ENCODE results near the gene DENND1A.

The DENND1A gene

GRCh38 chr9:123438821-123439220 is 491.1 kb downstream of the DENND1A start:
- Histone ChIP-seq H3K4ac (ENCODE audit: low read length) (no peak overlapping the region), H2BK5ac (ENCODE audit: low read length) (no peak overlapping the region), H3K27me3 (ENCODE audit: control insufficient read depth in 3 of 3, insufficient read depth in 3 of 3, low read depth in 1 of 3, low read length in 3 of 3) (no peaks in the 10 kb centered on the region), H2BK15ac (ENCODE audit: low read length) (no peak overlapping the region), H3K79me1 (ENCODE audit: low read depth, low read length) (no peaks in the 10 kb centered on the region), H2AK5ac (ENCODE audit: low read depth, low read length) (no peak overlapping the region), H4K8ac (ENCODE audit: low read depth, low read length) (no peak overlapping the region), H3K18ac (ENCODE audit: low read length) (no peak overlapping the region), H3K9ac (ENCODE audit: low read depth, low read length, poor library complexity) (no peak overlapping the region), H3K4me3 (ENCODE audit: low read length in 2 of 2) (no peak overlapping the region), H2BK12ac (ENCODE audit: low read length) (no peak overlapping the region), H3K27ac (replicated peaks; ENCODE audit: low read length) (peak overlapping the region; percentile 94), H3K36me3 (replicated peaks in 1 of 2; ENCODE audit: control insufficient read depth in 2 of 2, insufficient read depth in 2 of 2, low read length in 2 of 2) (no peaks in the 10 kb centered on the region), H3K9me3 (replicated peaks in 1 of 2; ENCODE audit: control insufficient read depth in 2 of 2, insufficient read depth in 1 of 2, low read depth in 1 of 2, low read length in 2 of 2) (no peaks in the 10 kb centered on the region), H2AFZ (ENCODE audit: low read length) (peak overlapping the region; percentile 51), H3K23ac (ENCODE audit: low read depth, low read length, poor library complexity) (no peak overlapping the region), H3K4me2 (ENCODE audit: insufficient read depth, low read length, poor library complexity, severe bottlenecking) (peak overlapping the region; percentile 60), H3K4me1 (ENCODE audit: control insufficient read depth in 2 of 2, insufficient read depth in 1 of 2, low read depth in 1 of 2, low read length in 2 of 2) (peaks cover 39 to 47% of the 10 kb centered on the region in 2 donors), H3K14ac (ENCODE audit: low read length) (no peak overlapping the region), H4K91ac (ENCODE audit: low read depth, low read length, poor library complexity) (no peak overlapping the region), H2BK120ac (ENCODE audit: low read depth, low read length) (no peak overlapping the region)
- WGBS, 2 donors (ENCODE audit: extremely low coverage in 2 of 2, insufficient read length in 2 of 2, insufficient replicate concordance in 1 of 2) = no CpG with 5 or more reads among the region's 4 CpGs
- DNase-seq (ENCODE audit: low spot score) = peak; percentile 77

- H4K91ac ChIP-seq (ENCODE audit: low read depth, low read length, poor library complexity) = no peak overlapping the region
- H2BK12ac ChIP-seq (ENCODE audit: low read length) = no peak overlapping the region
- H3K4ac ChIP-seq (ENCODE audit: low read length) = no peak overlapping the region
- no peaks in the 10 kb centered on the region for H3K36me3 ChIP-seq (replicated peaks in 1 of 2; ENCODE audit: control insufficient read depth in 2 of 2, insufficient read depth in 2 of 2, low read length in 2 of 2)
- H2BK120ac ChIP-seq (ENCODE audit: low read depth, low read length) = no peak overlapping the region
- H2AK5ac ChIP-seq (ENCODE audit: low read depth, low read length) = no peak overlapping the region
- no peak overlapping the region for H3K4me3 ChIP-seq (ENCODE audit: low read length in 2 of 2)
- peak overlapping the region; percentile 60 for H3K4me2 ChIP-seq (ENCODE audit: insufficient read depth, low read length, poor library complexity, severe bottlenecking)
- H2AFZ ChIP-seq (ENCODE audit: low read length) = peak overlapping the region; percentile 51
- H4K8ac ChIP-seq (ENCODE audit: low read depth, low read length) = no peak overlapping the region
- H2BK15ac ChIP-seq (ENCODE audit: low read length) = no peak overlapping the region
- no peak overlapping the region for H3K14ac ChIP-seq (ENCODE audit: low read length)
- H3K18ac ChIP-seq (ENCODE audit: low read length) = peak overlapping the region; percentile 9
- peak; percentile 33 for DNase-seq (ENCODE audit: low spot score)
- no peak overlapping the region for H3K23ac ChIP-seq (ENCODE audit: low read depth, low read length, poor library complexity)
- H3K9me3 ChIP-seq (replicated peaks in 1 of 2; ENCODE audit: control insufficient read depth in 2 of 2, insufficient read depth in 1 of 2, low read depth in 1 of 2, low read length in 2 of 2) = no peaks in the 10 kb centered on the region
- H3K9ac ChIP-seq (ENCODE audit: low read depth, low read length, poor library complexity) = no peak overlapping the region
- H3K4me1 ChIP-seq (ENCODE audit: control insufficient read depth in 2 of 2, insufficient read depth in 1 of 2, low read depth in 1 of 2, low read length in 2 of 2) = peaks cover 40 to 47% of the 10 kb centered on the region in 2 donors
- no CpG with 5 or more reads among the region's 8 CpGs for WGBS, 2 donors (ENCODE audit: extremely low coverage in 2 of 2, insufficient read length in 2 of 2, insufficient replicate concordance in 1 of 2)
- no peak overlapping the region for H2BK5ac ChIP-seq (ENCODE audit: low read length)
- H3K27ac ChIP-seq (replicated peaks; ENCODE audit: low read length) = peak overlapping the region; percentile 94
- H3K27me3 ChIP-seq (ENCODE audit: control insufficient read depth in 3 of 3, insufficient read depth in 3 of 3, low read depth in 1 of 3, low read length in 3 of 3) = no peaks in the 10 kb centered on the region
- H3K79me1 ChIP-seq (ENCODE audit: low read depth, low read length) = no peaks in the 10 kb centered on the region
Measured at GRCh38 chr9:123438321-123438720, 491.6 kb downstream of the DENND1A start.

GRCh38 chr9:123437201-123437600 is 492.7 kb downstream of the DENND1A start:
- H3K27ac ChIP-seq (replicated peaks; ENCODE audit: low read length) = no peak overlapping the region
- no peak for DNase-seq (ENCODE audit: low spot score)
- H3K9me3 ChIP-seq (replicated peaks in 1 of 2; ENCODE audit: control insufficient read depth in 2 of 2, insufficient read depth in 1 of 2, low read depth in 1 of 2, low read length in 2 of 2) = no peaks in the 10 kb centered on the region
- H2AFZ ChIP-seq (ENCODE audit: low read length) = no peak overlapping the region
- H3K4ac ChIP-seq (ENCODE audit: low read length) = no peak overlapping the region
- H2BK15ac ChIP-seq (ENCODE audit: low read length) = peak overlapping the region; percentile 76
- no peak overlapping the region for H3K4me2 ChIP-seq (ENCODE audit: insufficient read depth, low read length, poor library complexity, severe bottlenecking)
- H4K91ac ChIP-seq (ENCODE audit: low read depth, low read length, poor library complexity) = no peak overlapping the region
- peak overlapping the region; percentile 84 for H3K18ac ChIP-seq (ENCODE audit: low read length)
- H3K79me1 ChIP-seq (ENCODE audit: low read depth, low read length) = no peaks in the 10 kb centered on the region
- no peaks in the 10 kb centered on the region for H3K27me3 ChIP-seq (ENCODE audit: control insufficient read depth in 3 of 3, insufficient read depth in 3 of 3, low read depth in 1 of 3, low read length in 3 of 3)
- H3K23ac ChIP-seq (ENCODE audit: low read depth, low read length, poor library complexity) = no peak overlapping the region
- H3K14ac ChIP-seq (ENCODE audit: low read length) = no peak overlapping the region
- H2AK5ac ChIP-seq (ENCODE audit: low read depth, low read length) = peak overlapping the region; percentile 42
- no peak overlapping the region for H3K4me3 ChIP-seq (ENCODE audit: low read length in 2 of 2)
- H3K36me3 ChIP-seq (replicated peaks in 1 of 2; ENCODE audit: control insufficient read depth in 2 of 2, insufficient read depth in 2 of 2, low read length in 2 of 2) = no peaks in the 10 kb centered on the region
- peak overlapping the region; percentile 85 for H2BK12ac ChIP-seq (ENCODE audit: low read length)
- peak overlapping the region; percentile 25 for H2BK5ac ChIP-seq (ENCODE audit: low read length)
- no CpG with 5 or more reads among the region's 8 CpGs for whole genome bisulfite sequencing, 2 donors (ENCODE audit: extremely low coverage in 2 of 2, insufficient read length in 2 of 2, insufficient replicate concordance in 1 of 2)
- no peak overlapping the region for H3K9ac ChIP-seq (ENCODE audit: low read depth, low read length, poor library complexity)
- H3K4me1 ChIP-seq (ENCODE audit: control insufficient read depth in 2 of 2, insufficient read depth in 1 of 2, low read depth in 1 of 2, low read length in 2 of 2) = peaks cover 38 to 47% of the 10 kb centered on the region in 2 donors
- H2BK120ac ChIP-seq (ENCODE audit: low read depth, low read length) = no peak overlapping the region
- H4K8ac ChIP-seq (ENCODE audit: low read depth, low read length) = no peak overlapping the region

- no peak overlapping the region for H3K27ac ChIP-seq (replicated peaks; ENCODE audit: low read length)
- no CpG with 5 or more reads among the region's 2 CpGs for WGBS, 2 donors (ENCODE audit: extremely low coverage in 2 of 2, insufficient read length in 2 of 2, insufficient replicate concordance in 1 of 2)
- H3K4me2 ChIP-seq (ENCODE audit: insufficient read depth, low read length, poor library complexity, severe bottlenecking) = no peak overlapping the region
- no peaks in the 10 kb centered on the region for H3K27me3 ChIP-seq (ENCODE audit: control insufficient read depth in 3 of 3, insufficient read depth in 3 of 3, low read depth in 1 of 3, low read length in 3 of 3)
- no peak overlapping the region for H2BK12ac ChIP-seq (ENCODE audit: low read length)
- H3K23ac ChIP-seq (ENCODE audit: low read depth, low read length, poor library complexity) = no peak overlapping the region
- no peak for DNase-seq (ENCODE audit: low spot score)
- peaks cover 35 to 47% of the 10 kb centered on the region in 2 donors for H3K4me1 ChIP-seq (ENCODE audit: control insufficient read depth in 2 of 2, insufficient read depth in 1 of 2, low read depth in 1 of 2, low read length in 2 of 2)
- no peak overlapping the region for H3K4ac ChIP-seq (ENCODE audit: low read length)
- no peak overlapping the region for H2AFZ ChIP-seq (ENCODE audit: low read length)
- H3K4me3 ChIP-seq (ENCODE audit: low read length in 2 of 2) = no peak overlapping the region
- H4K91ac ChIP-seq (ENCODE audit: low read depth, low read length, poor library complexity) = no peak overlapping the region
- H4K8ac ChIP-seq (ENCODE audit: low read depth, low read length) = no peak overlapping the region
- H3K9me3 ChIP-seq (replicated peaks in 1 of 2; ENCODE audit: control insufficient read depth in 2 of 2, insufficient read depth in 1 of 2, low read depth in 1 of 2, low read length in 2 of 2) = no peaks in the 10 kb centered on the region
- no peaks in the 10 kb centered on the region for H3K79me1 ChIP-seq (ENCODE audit: low read depth, low read length)
- H2BK5ac ChIP-seq (ENCODE audit: low read length) = no peak overlapping the region
- H3K9ac ChIP-seq (ENCODE audit: low read depth, low read length, poor library complexity) = no peak overlapping the region
- no peak overlapping the region for H2BK120ac ChIP-seq (ENCODE audit: low read depth, low read length)
- H2AK5ac ChIP-seq (ENCODE audit: low read depth, low read length) = peak overlapping the region; percentile 48
- H2BK15ac ChIP-seq (ENCODE audit: low read length) = no peak overlapping the region
- no peak overlapping the region for H3K14ac ChIP-seq (ENCODE audit: low read length)
- H3K18ac ChIP-seq (ENCODE audit: low read length) = peak overlapping the region; percentile 61
- peaks cover 0 to 2% of the 10 kb centered on the region in 2 donors for H3K36me3 ChIP-seq (replicated peaks in 1 of 2; ENCODE audit: control insufficient read depth in 2 of 2, insufficient read depth in 2 of 2, low read length in 2 of 2)
Measured at GRCh38 chr9:123435471-123435870, 494.5 kb downstream of the DENND1A start.

All from neuronal stem cell (in vitro differentiated cells).